Breast epithelium (tissue), 3 donors: ENCODE data around the gene TYSND1.

Source experiments
- POLR2A ChIP-seq: fragments of 450-650 bp; IDR thresholded peaks from one replicate; pipeline ENCODE4 v1.6.1; 2016; ENCODE audit warnings: antibody characterized with exemption, mild to moderate bottlenecking, moderate library complexity
- POLR2AphosphoS5 ChIP-seq, 3 donors: sonication (generic); formaldehyde crosslinking; IDR thresholded peaks; one replicate each; pipeline ENCODE4 v1.6.1; 2017; ENCODE audit warnings: antibody characterized with exemption in 3 of 3

- TF ChIP-seq POLR2A, result no peak
- TF ChIP-seq POLR2AphosphoS5 (IDR thresholded peaks at IDR 0.05), result no peak
Observed at GRCh38 chr10:70190102-70190501, 43.6 kb upstream of the TYSND1 start.
